Measurements from ENCODE around the gene CARMIL1.

DNA sequence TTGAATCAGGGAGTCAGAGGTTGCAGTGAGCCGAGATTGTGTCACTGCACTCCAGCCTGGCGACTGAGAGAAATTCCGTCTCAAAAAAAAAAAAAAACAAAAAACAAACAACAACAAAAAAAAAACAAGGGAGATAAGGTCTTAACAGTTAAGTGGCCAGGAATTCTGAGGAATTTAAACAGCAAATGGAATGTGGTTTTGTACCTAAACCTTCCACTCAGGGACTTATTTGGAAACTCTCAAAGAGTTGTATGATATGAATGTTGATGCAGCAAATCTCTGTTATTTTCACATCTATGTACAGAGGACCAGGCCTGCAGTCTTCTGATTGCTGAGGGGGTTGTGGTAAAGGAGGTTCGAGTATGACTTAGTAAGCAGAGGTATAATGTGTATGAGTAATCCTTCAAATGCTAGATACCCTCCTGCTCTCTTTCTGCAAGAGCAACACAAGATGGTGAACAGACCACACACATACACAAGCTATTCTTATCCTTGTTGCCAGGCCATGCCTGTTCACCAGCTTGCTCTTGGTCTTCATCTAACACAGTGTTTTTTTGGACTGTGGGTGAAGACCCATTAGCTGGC, 197.9 kb downstream of the CARMIL1 start:
- TF ChIP-seq CTCF (IDR thresholded peaks at IDR 0.05): no peak
- no peak for TF ChIP-seq POLR2AphosphoS5 (IDR thresholded peaks at IDR 0.05; ENCODE audit: insufficient read depth in 1 of 2, low read depth in 1 of 2)
